Neural cell (in vitro differentiated cells): ENCODE measurements around the gene SMIM44. TPM values are rescaled to one million over a fixed set of nuclear protein-coding genes. Genes with fewer than 3 reads are reported as not detected.

Experiments used
- H2AFZ ChIP-seq: fragments of 200-600, 300-800 bp; sonication (generic), shearing (Covaris generic); 2 replicates; pipeline ENCODE4 v1.6.0; 2014; ENCODE audit warnings: low read depth, mild to moderate bottlenecking, antibody characterized with exemption, low read length, moderate library complexity
- H3F3A ChIP-seq: fragments of 200-600 bp; shearing (Covaris generic); 2 replicates; pipeline ENCODE4 v1.6.1; 2016; ENCODE audit warnings: mild to moderate bottlenecking, moderate library complexity, mixed read lengths, antibody characterized with exemption, low read length; ENCODE audit not compliant: insufficient read depth, poor library complexity, severe bottlenecking
- H3K27ac ChIP-seq: fragments of 200-600, 300-800 bp; sonication (generic), shearing (Covaris generic); 2 replicates; pipeline ENCODE4 v1.5.1; 2014; ENCODE audit warnings: mild to moderate bottlenecking, low read length, moderate library complexity
- H3K27me3 ChIP-seq: fragments of 300-800, 200-600 bp; sonication (generic), shearing (Covaris generic); 2 replicates; pipeline ENCODE4 v1.6.0; 2014; ENCODE audit warnings: mild to moderate bottlenecking, low read depth, low read length, moderate library complexity; ENCODE audit not compliant: insufficient read depth
- H3K36me3 ChIP-seq: fragments of 300-800, 200-600 bp; sonication (generic), shearing (Covaris generic); 2 replicates; pipeline ENCODE4 v1.5.1; 2014; ENCODE audit warnings: mild to moderate bottlenecking, antibody characterized with exemption, low read length, moderate library complexity; ENCODE audit not compliant: insufficient read depth
- H3K4me2 ChIP-seq: fragments of 300-800, 200-600 bp; sonication (generic), shearing (Covaris generic); 2 replicates; pipeline ENCODE4 v1.6.0; 2014; ENCODE audit warnings: mild to moderate bottlenecking, low read length
- H3K4me3 ChIP-seq: fragments of 300-800, 200-600 bp; sonication (generic), shearing (Covaris generic); 2 replicates; pipeline ENCODE4 v1.5.1; 2014; ENCODE audit warnings: mild to moderate bottlenecking, low read length, moderate library complexity
- H3K79me2 ChIP-seq: fragments of 200-600 bp; shearing (Covaris generic); replicated peaks from 2 replicates; pipeline ENCODE4 v1.6.0; 2014; ENCODE audit warnings: mild to moderate bottlenecking, low read length, moderate library complexity; ENCODE audit not compliant: insufficient read depth
- H3K9ac ChIP-seq: fragments of 300-800, 200-600 bp; sonication (generic), shearing (Covaris generic); 2 replicates; pipeline ENCODE4 v1.6.1; 2016; ENCODE audit warnings: mild to moderate bottlenecking, low read length, mixed read lengths
- H3K9me2 ChIP-seq: fragments of 200-600 bp; shearing (Covaris generic); 2 replicates; pipeline ENCODE4 v1.6.1; 2016; ENCODE audit warnings: mild to moderate bottlenecking, low read length, mixed read lengths; ENCODE audit not compliant: insufficient read depth
- H3K9me3 ChIP-seq: fragments of 200-600, 300-800 bp; sonication (generic), shearing (Covaris generic); 2 replicates; pipeline ENCODE4 v1.6.1; 2016; ENCODE audit warnings: mild to moderate bottlenecking, mixed run types, low read length, moderate library complexity, mixed read lengths
- H4K20me1 ChIP-seq: fragments of 200-600 bp; shearing (Covaris generic); 2 replicates; pipeline ENCODE4 v1.6.1; 2016; ENCODE audit warnings: mild to moderate bottlenecking, mixed run types; ENCODE audit not compliant: insufficient read depth
- CTCF ChIP-seq: fragments of 450-650 bp; IDR thresholded peaks from 2 replicates; pipeline ENCODE4 v1.5.1; 2014; ENCODE audit warnings: antibody characterized with exemption, mild to moderate bottlenecking, moderate library complexity; ENCODE audit not compliant: poor library complexity, severe bottlenecking
- EP300 ChIP-seq: fragments of 450-650 bp; conservative IDR thresholded peaks from 2 replicates; pipeline ENCODE4 v1.6.1; 2014; ENCODE audit warnings: antibody characterized with exemption, mild to moderate bottlenecking, moderate library complexity; ENCODE audit not compliant: poor library complexity, severe bottlenecking
- EZH2 ChIP-seq: fragments of 200-600, 300-800 bp; shearing (Covaris generic), sonication (generic); IDR thresholded peaks from 2 replicates; pipeline ENCODE4 v1.6.1; 2014; ENCODE audit warnings: antibody characterized with exemption, low read length, borderline replicate concordance, mild to moderate bottlenecking; ENCODE audit not compliant: insufficient read depth, poor library complexity, severe bottlenecking
- MXI1 ChIP-seq: fragments of 450-650 bp; conservative IDR thresholded peaks from 2 replicates; pipeline ENCODE4 v1.6.1; 2014; ENCODE audit warnings: antibody characterized with exemption, mild to moderate bottlenecking; ENCODE audit not compliant: poor library complexity, severe bottlenecking
- POLR2AphosphoS5 ChIP-seq: IDR thresholded peaks from 2 replicates; pipeline ENCODE4 v1.6.1; 2012
- RAD21 ChIP-seq: fragments of 450-650 bp; conservative IDR thresholded peaks from 2 replicates; pipeline ENCODE4 v1.6.1; 2014; ENCODE audit warnings: antibody characterized with exemption, mild to moderate bottlenecking, moderate library complexity
- REST ChIP-seq: IDR thresholded peaks from 2 replicates; pipeline ENCODE4 v1.6.1; 2012; ENCODE audit warnings: borderline replicate concordance
- SMC3 ChIP-seq: fragments of 450-650 bp; conservative IDR thresholded peaks from 2 replicates; pipeline ENCODE4 v1.6.1; 2014; ENCODE audit warnings: antibody characterized with exemption, mild to moderate bottlenecking, moderate library complexity; ENCODE audit not compliant: poor library complexity
- TAF1 ChIP-seq: IDR thresholded peaks from 2 replicates; pipeline ENCODE4 v1.6.1; 2012; ENCODE audit warnings: low read depth
- polyA plus RNA-seq: library from polyadenylated mRNA; depleted of rRNA; stranded (reverse); fragments of >200 nt; gene quantifications from 2 replicates; pipeline ENCODE4 v1.2.3, GENCODE V29; 2014

SMIM44 gene
- polyA plus RNA-seq, 1 donor from 2014 or later, result not detected

- no peaks in the 10 kb centered on the region for H3K9me3 ChIP-seq
- no peak overlapping the region for H3K4me2 ChIP-seq
- H2AFZ ChIP-seq, result no peak overlapping the region
- no peaks in the 10 kb centered on the region for H3F3A ChIP-seq
- H3K9me2 ChIP-seq, result no peaks in the 10 kb centered on the region
- H3K36me3 ChIP-seq, result no peaks in the 10 kb centered on the region
- H3K27me3 ChIP-seq, result no peaks in the 10 kb centered on the region
- H3K79me2 ChIP-seq, result peaks cover 32% of the 10 kb centered on the region
- no peak overlapping the region for H3K9ac ChIP-seq
- no peak overlapping the region for H3K4me3 ChIP-seq
- peaks cover 8% of the 10 kb centered on the region for H4K20me1 ChIP-seq
- TF ChIP-seq MXI1 (no peak), EP300 (no peak), RAD21 (no peak), SMC3 (no peak), CTCF (no peak), EZH2 (no peak), TAF1 (no peak), POLR2AphosphoS5 (no peak), REST (no peak)
- H3K27ac ChIP-seq, result no peak overlapping the region
Observed at GRCh38 chr19:3518255-3518654, 35.0 kb upstream of the SMIM44 start.

- Histone ChIP-seq H3K9me2 (no peaks in the 10 kb centered on the region), H3K27ac (no peak overlapping the region), H3K9ac (no peak overlapping the region), H3K79me2 (peaks cover 37% of the 10 kb centered on the region), H3K9me3 (no peaks in the 10 kb centered on the region), H3K4me3 (no peak overlapping the region), H3K36me3 (no peaks in the 10 kb centered on the region), H2AFZ (no peak overlapping the region), H3K27me3 (no peaks in the 10 kb centered on the region), H4K20me1 (peaks cover 13% of the 10 kb centered on the region), H3K4me2 (no peak overlapping the region), H3F3A (no peaks in the 10 kb centered on the region)
- TF ChIP-seq SMC3 (no peak), TAF1 (no peak), EP300 (no peak), POLR2AphosphoS5 (no peak), MXI1 (no peak), CTCF (no peak), RAD21 (no peak), EZH2 (no peak), REST (no peak)
Observed at GRCh38 chr19:3517638-3518037, 34.4 kb upstream of the SMIM44 start.
